Sciatic nerve (tissue), 2 donors: ENCODE data around the gene CLIC3. TPM values are rescaled to one million over a fixed set of nuclear protein-coding genes. Genes with fewer than 3 reads are reported as not detected.

Experiments
- ATAC-seq: fragments of 200-7000 bp; cut with Tn5 transposase; one replicate; pipeline ENCODE4 v1.9.1; 2020; ENCODE audit warnings: mild to moderate bottlenecking, moderate library complexity
- DNase-seq: peaks from one replicate; pipeline ENCODE4 v3.0.0-alpha.2; 2020; ENCODE audit warnings: low spot score
- intact Hi-C: fragments of 100-400 bp; cut with DNase I; formaldehyde crosslinking; loops from one replicate; pipeline ENCODE4 v1.14.2; 2022
- total RNA-seq: library from RNA; stranded (reverse); fragmentation: NEBNext Ultra II Directional; extraction: Animal tissue kit (Norgen Biotek cat#: 25700); gene quantifications from one replicate; pipeline ENCODE4 v1.2.1, GENCODE V29; 2021
- donor health status: DM: no; HTN: no; CAD: no.
- donor health status: DM: no; HTN: no; CAD: no.

The CLIC3 gene
- total RNA-seq, 1 donor from 2014 or later, result 11.3 TPM

- no peak for ATAC-seq
These were observed 21.4 kb downstream of the CLIC3 start for GRCh38 chr9:136974817-136975535.

GRCh38 chr9:136973618-136974617 lies 22.4 kb downstream of the CLIC3 start:
- intact Hi-C loops, result no loop called here
- no peak for DNase-seq
- ATAC-seq, result no peak

More at GRCh38 chr9:136974817-136975535, 21.4 kb downstream of the CLIC3 start:
- intact Hi-C loops, result no loop called here
- no peak for DNase-seq

GRCh38 chr9:136972743-136973142 lies 23.6 kb downstream of the CLIC3 start:
- DNase-seq (no peak), ATAC-seq (no peak)
- intact Hi-C loops, result no loop called here

- intact Hi-C loops, result no loop called here
- DNase-seq (no peak), ATAC-seq (no peak)
These were observed 24.0 kb downstream of the CLIC3 start for GRCh38 chr9:136972335-136972734.

GRCh38 chr9:136971746-136972145 lies 24.6 kb downstream of the CLIC3 start:
- ATAC-seq (no peak), DNase-seq (no peak)
- intact Hi-C loops, result no loop called here

GRCh38 chr9:136970361-136970760 lies 26.0 kb downstream of the CLIC3 start:
- intact Hi-C loops, result no loop called here
- DNase-seq (no peak), ATAC-seq (no peak)

- DNase-seq, result no peak
- intact Hi-C loops, result no loop called here
- ATAC-seq, result no peak
These were observed 26.6 kb downstream of the CLIC3 start for GRCh38 chr9:136969774-136970173.

GRCh38 chr9:136969150-136969549 lies 27.2 kb downstream of the CLIC3 start:
- intact Hi-C loops, result no loop called here
- ATAC-seq, result peak; percentile 35
- DNase-seq, result no peak

- ATAC-seq, result no peak
- intact Hi-C loops, result no loop called here
- no peak for DNase-seq
These were observed 27.8 kb downstream of the CLIC3 start for GRCh38 chr9:136968333-136969127.

- DNase-seq, result no peak
- peak; percentile 32 for ATAC-seq
- intact Hi-C loops, result no loop called here
These were observed 30.4 kb downstream of the CLIC3 start for GRCh38 chr9:136965771-136966484.

- ATAC-seq, result no peak
These were observed 31.4 kb downstream of the CLIC3 start for GRCh38 chr9:136964833-136965422.

GRCh38 chr9:136964171-136964689 lies 32.1 kb downstream of the CLIC3 start:
- intact Hi-C loops, result no loop called here
- DNase-seq (no peak), ATAC-seq (no peak)

More at GRCh38 chr9:136964833-136965422, 31.4 kb downstream of the CLIC3 start:
- no peak for DNase-seq
- intact Hi-C loops, result no loop called here

- ATAC-seq, result no peak
- intact Hi-C loops, result no loop called here
- no peak for DNase-seq
These were observed 32.6 kb downstream of the CLIC3 start for GRCh38 chr9:136963751-136964150.

GRCh38 chr9:136963341-136963740 lies 33.0 kb downstream of the CLIC3 start:
- no peak for ATAC-seq
- intact Hi-C loops, result no loop called here
- DNase-seq, result no peak

GRCh38 chr9:136962701-136963248 lies 33.6 kb downstream of the CLIC3 start:
- DNase-seq (no peak), ATAC-seq (no peak)
- intact Hi-C loops, result no loop called here

GRCh38 chr9:136962163-136962562 lies 34.2 kb downstream of the CLIC3 start:
- ATAC-seq (no peak), DNase-seq (no peak)
- intact Hi-C loops, result no loop called here

GRCh38 chr9:136961279-136962065 lies 34.9 kb downstream of the CLIC3 start:
- DNase-seq, result no peak
- ATAC-seq, result peak; percentile 87

More at GRCh38 chr9:136961279-136962065, 34.9 kb downstream of the CLIC3 start:
- intact Hi-C loops, result no loop called here
